Loucy (cell line): Measurements from ENCODE around the gene MAP7.

Experiments used
- EZH2phosphoT487 ChIP-seq: fragments of 200-600 bp; IDR thresholded peaks from 2 replicates; pipeline ENCODE4 v1.6.1; 2018; ENCODE audit warnings: antibody characterized with exemption, mild to moderate bottlenecking, moderate library complexity, borderline replicate concordance
- TF ChIP-seq, protein P1 (sequence below): fragments of 200-600 bp; sonication (generic); conservative IDR thresholded peaks from 2 replicates; pipeline ENCODE4 v1.5.1; 2014; ENCODE audit warnings: mild to moderate bottlenecking, antibody characterized with exemption, low read length

- TF ChIP-seq, protein P1, sequence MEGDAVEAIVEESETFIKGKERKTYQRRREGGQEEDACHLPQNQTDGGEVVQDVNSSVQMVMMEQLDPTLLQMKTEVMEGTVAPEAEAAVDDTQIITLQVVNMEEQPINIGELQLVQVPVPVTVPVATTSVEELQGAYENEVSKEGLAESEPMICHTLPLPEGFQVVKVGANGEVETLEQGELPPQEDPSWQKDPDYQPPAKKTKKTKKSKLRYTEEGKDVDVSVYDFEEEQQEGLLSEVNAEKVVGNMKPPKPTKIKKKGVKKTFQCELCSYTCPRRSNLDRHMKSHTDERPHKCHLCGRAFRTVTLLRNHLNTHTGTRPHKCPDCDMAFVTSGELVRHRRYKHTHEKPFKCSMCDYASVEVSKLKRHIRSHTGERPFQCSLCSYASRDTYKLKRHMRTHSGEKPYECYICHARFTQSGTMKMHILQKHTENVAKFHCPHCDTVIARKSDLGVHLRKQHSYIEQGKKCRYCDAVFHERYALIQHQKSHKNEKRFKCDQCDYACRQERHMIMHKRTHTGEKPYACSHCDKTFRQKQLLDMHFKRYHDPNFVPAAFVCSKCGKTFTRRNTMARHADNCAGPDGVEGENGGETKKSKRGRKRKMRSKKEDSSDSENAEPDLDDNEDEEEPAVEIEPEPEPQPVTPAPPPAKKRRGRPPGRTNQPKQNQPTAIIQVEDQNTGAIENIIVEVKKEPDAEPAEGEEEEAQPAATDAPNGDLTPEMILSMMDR, result no peak
- TF ChIP-seq EZH2phosphoT487, result no peak
Measured at GRCh38 chr6:136567688-136568087, 17.5 kb upstream of the MAP7 start.
